PFSK-1 (cell line): Measurements from ENCODE around the gene MRPL28.

Source experiments
- FOXP2 ChIP-seq: optimal IDR thresholded peaks from 2 replicates; pipeline ENCODE3; 2011; ENCODE audit warnings: borderline replicate concordance, control low read depth, inconsistent platforms; ENCODE audit not compliant: insufficient read depth; ENCODE audit errors: extremely low read length, extremely low read depth
- POLR2AphosphoS5 ChIP-seq: IDR thresholded peaks from 2 replicates; pipeline ENCODE4 v1.6.1; 2012; ENCODE audit warnings: low read depth, mild to moderate bottlenecking, control low read depth, low read length, moderate library complexity
- SIN3A ChIP-seq: IDR thresholded peaks from 2 replicates; pipeline ENCODE4 v1.6.1; 2012; ENCODE audit warnings: mild to moderate bottlenecking, low read length, moderate library complexity, borderline replicate concordance; ENCODE audit not compliant: insufficient read depth
- TAF1 ChIP-seq: IDR thresholded peaks from 2 replicates; pipeline ENCODE4 v1.6.1; 2012; ENCODE audit warnings: low read length, control low read depth, borderline replicate concordance; ENCODE audit not compliant: insufficient read depth
- TF ChIP-seq, protein P1 (sequence below), 2 experiments: IDR thresholded peaks; 2 replicates each; pipeline versions ENCODE4 v1.6.1 to v1.8.0; 2011 to 2012; ENCODE audit warnings: low read depth in 2 of 2, low read length in 2 of 2, control low read depth in 1 of 2, inconsistent platforms in 1 of 2, mild to moderate bottlenecking in 1 of 2, moderate library complexity in 1 of 2; ENCODE audit not compliant: insufficient read depth in 1 of 2

Gene MRPL28

DNA sequence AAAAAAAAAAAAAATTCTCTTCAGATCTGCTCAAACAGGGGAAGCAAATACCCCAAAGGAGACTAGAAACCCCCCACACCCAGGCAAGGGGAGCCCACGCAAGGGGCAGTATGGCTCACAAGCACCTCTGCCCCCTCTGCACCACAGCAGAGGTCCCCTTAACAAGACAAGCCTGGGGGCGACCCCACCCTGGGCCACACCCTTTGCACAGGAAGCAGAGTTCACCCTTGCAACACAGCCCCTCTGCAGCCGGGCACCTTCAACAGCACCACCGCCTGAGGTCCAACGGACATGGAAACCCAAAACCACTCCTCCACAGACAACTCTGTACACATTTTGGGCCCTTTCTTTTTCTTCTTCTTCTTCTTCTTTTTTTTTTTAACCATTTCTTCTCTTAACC lies 30.7 kb downstream of the MRPL28 start:
- TF ChIP-seq POLR2AphosphoS5 (no peak), SIN3A (no peak), FOXP2 (no peak), TAF1 (no peak)
- TF ChIP-seq, protein P1, sequence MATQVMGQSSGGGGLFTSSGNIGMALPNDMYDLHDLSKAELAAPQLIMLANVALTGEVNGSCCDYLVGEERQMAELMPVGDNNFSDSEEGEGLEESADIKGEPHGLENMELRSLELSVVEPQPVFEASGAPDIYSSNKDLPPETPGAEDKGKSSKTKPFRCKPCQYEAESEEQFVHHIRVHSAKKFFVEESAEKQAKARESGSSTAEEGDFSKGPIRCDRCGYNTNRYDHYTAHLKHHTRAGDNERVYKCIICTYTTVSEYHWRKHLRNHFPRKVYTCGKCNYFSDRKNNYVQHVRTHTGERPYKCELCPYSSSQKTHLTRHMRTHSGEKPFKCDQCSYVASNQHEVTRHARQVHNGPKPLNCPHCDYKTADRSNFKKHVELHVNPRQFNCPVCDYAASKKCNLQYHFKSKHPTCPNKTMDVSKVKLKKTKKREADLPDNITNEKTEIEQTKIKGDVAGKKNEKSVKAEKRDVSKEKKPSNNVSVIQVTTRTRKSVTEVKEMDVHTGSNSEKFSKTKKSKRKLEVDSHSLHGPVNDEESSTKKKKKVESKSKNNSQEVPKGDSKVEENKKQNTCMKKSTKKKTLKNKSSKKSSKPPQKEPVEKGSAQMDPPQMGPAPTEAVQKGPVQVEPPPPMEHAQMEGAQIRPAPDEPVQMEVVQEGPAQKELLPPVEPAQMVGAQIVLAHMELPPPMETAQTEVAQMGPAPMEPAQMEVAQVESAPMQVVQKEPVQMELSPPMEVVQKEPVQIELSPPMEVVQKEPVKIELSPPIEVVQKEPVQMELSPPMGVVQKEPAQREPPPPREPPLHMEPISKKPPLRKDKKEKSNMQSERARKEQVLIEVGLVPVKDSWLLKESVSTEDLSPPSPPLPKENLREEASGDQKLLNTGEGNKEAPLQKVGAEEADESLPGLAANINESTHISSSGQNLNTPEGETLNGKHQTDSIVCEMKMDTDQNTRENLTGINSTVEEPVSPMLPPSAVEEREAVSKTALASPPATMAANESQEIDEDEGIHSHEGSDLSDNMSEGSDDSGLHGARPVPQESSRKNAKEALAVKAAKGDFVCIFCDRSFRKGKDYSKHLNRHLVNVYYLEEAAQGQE (IDR thresholded peaks at IDR 0.05; ENCODE audit: insufficient read depth in 1 of 2, low read depth in 2 of 2, low read length in 2 of 2): no peak

DNA sequence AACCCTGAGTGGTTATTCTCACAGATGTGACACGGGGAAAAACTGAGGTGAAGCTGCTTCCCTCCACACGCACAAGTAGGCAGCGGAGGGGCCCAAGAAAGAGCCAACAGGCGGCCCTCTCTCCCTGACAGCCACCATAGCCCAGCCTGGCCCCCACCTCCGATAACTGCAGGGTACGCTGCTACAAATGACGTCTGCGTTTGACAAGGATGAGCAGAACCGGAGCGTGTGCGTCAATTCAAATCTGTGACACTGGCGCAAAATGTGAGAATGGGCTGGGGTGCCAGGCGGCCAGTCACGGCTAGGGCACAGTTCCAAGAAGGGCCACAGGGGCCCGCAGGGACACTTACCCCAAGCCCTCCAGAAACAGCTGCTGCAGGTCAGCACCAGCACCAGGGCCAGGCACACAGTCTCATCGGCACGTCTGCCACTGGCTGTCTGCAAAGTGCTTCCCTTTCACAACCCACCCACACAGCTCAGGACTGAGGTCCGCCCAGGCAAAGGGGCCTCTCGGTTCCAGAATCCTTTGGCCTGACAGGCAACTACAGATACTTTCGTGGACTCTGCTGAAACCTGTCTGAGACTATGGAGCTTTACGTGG lies 32.3 kb downstream of the MRPL28 start:
- no peak for TF ChIP-seq TAF1
- no peak for TF ChIP-seq FOXP2
- TF ChIP-seq, protein P1 (IDR thresholded peaks at IDR 0.05; ENCODE audit: insufficient read depth in 1 of 2, low read depth in 2 of 2, low read length in 2 of 2): no peak
- no peak for TF ChIP-seq POLR2AphosphoS5
- no peak for TF ChIP-seq SIN3A

DNA sequence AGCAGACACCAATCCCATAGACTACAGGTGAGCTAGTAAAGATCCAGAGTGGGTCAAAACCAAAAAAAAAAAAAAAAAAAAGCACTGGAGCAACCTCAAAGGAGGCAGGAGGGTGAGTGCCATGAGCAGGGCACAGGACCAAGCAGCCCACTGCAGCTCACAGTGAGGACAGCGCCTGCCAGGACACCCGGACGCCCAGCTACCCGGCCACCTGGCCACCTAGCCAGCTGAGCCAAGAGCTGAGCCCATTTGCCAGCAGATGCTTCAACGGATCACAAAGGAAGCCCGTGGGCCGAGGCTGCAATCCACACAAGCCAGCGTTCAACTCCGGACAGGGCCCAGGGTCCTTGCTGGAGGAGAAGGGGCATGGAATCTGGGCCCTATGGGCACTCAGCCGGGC lies 32.9 kb downstream of the MRPL28 start:
- TF ChIP-seq SIN3A: no peak
- TF ChIP-seq FOXP2: no peak

DNA sequence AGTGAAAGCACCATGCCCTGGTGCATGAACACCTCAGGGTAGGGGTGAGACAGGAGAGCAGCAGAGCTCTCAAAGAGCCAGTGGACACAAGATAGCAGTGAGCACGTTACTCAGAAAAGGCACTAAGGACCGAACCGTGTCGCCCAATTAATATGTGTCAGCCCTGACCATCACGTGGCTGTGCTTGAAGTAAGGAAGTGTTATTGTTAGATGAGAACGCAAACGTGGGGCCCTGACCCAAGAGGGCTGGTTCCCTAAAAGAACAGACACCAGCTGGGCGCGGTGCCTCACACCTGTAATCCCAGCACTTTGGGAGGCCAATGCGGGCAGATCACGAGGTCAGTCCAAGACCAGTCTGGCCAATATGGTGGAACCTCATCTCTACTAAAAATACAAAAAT lies 34.1 kb downstream of the MRPL28 start:
- TF ChIP-seq SIN3A (no peak), FOXP2 (no peak), POLR2AphosphoS5 (no peak), TAF1 (no peak)
- TF ChIP-seq, protein P1 (IDR thresholded peaks at IDR 0.05; ENCODE audit: insufficient read depth in 1 of 2, low read depth in 2 of 2, low read length in 2 of 2): no peak

DNA sequence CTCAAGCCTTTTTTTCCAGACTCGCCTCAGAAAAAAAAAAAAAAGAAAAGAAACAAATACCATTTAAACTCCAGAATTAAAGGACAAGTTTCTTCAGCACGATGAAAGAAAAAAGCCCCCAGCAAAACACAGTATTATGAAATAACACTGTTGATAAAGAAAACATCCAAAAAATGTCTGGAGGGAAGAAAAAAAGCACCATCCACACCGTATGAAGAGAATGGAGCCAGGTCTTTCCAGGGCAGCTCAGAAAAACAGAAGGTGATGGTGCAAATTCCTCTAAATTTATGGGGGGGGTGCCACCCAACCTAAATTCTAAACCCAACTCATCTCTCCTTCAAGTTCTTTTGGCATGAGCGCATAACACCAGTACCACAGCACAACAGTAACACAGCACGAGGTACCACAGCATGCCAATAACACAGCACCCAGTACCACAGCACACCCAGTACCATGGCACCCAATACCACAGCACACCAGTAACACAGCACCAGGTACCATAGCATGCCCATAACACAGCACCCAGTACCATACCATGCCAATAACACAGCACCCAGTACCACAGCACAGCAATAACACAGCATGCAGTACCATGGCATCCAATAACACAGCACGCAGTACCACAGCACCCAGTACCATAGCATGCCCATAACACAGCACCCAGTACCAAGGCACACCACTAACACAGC lies 36.8 kb downstream of the MRPL28 start:
- TF ChIP-seq POLR2AphosphoS5: no peak
- no peak for TF ChIP-seq TAF1
- TF ChIP-seq, protein P1 (IDR thresholded peaks at IDR 0.05; ENCODE audit: insufficient read depth in 1 of 2, low read depth in 2 of 2, low read length in 2 of 2): no peak
